ENCODE results near the gene MRPL4.
A peak's percentile ranks its signal among the peaks of the same experiment; 100 is the strongest.

The MRPL4 gene

GRCh38 chr19:10211061-10211460 is 41.0 kb upstream of the MRPL4 start:
- no peak for TF ChIP-seq CTCF (conservative IDR thresholded peaks at IDR 0.05; ENCODE audit: low read depth, low read length)
- no peak overlapping the region for H3K4me3 ChIP-seq (ENCODE audit: low read depth, low read length)
- no peak for DNase-seq (ENCODE audit: low read depth)

- no peak for TF ChIP-seq CTCF (conservative IDR thresholded peaks at IDR 0.05; ENCODE audit: low read depth, low read length)
- no peak overlapping the region for H3K4me3 ChIP-seq (ENCODE audit: low read depth, low read length)
- DNase-seq (ENCODE audit: low read depth): no peak
Observed at GRCh38 chr19:10211691-10212090, 40.3 kb upstream of the MRPL4 start.

GRCh38 chr19:10214784-10215183 is 37.2 kb upstream of the MRPL4 start:
- no peak for TF ChIP-seq CTCF (conservative IDR thresholded peaks at IDR 0.05; ENCODE audit: low read depth, low read length)
- H3K4me3 ChIP-seq (ENCODE audit: low read depth, low read length): no peak overlapping the region
- DNase-seq (ENCODE audit: low read depth): peak; percentile 51

GRCh38 chr19:10217085-10217484 is 34.9 kb upstream of the MRPL4 start:
- no peak for DNase-seq (ENCODE audit: low read depth)
- no peak overlapping the region for H3K4me3 ChIP-seq (ENCODE audit: low read depth, low read length)
- TF ChIP-seq CTCF (conservative IDR thresholded peaks at IDR 0.05; ENCODE audit: low read depth, low read length): no peak

GRCh38 chr19:10219678-10220077 is 32.3 kb upstream of the MRPL4 start:
- DNase-seq (ENCODE audit: low read depth): peak; percentile 71
- peak; percentile 56 for TF ChIP-seq CTCF (conservative IDR thresholded peaks at IDR 0.05; ENCODE audit: low read depth, low read length)
- H3K4me3 ChIP-seq (ENCODE audit: low read depth, low read length): no peak overlapping the region

- DNase-seq (ENCODE audit: low read depth): no peak
- no peak overlapping the region for H3K4me3 ChIP-seq (ENCODE audit: low read depth, low read length)
- no peak for TF ChIP-seq CTCF (conservative IDR thresholded peaks at IDR 0.05; ENCODE audit: low read depth, low read length)
Observed at GRCh38 chr19:10220695-10221094, 31.3 kb upstream of the MRPL4 start.

- TF ChIP-seq CTCF (conservative IDR thresholded peaks at IDR 0.05; ENCODE audit: low read depth, low read length): no peak
- DNase-seq (ENCODE audit: low read depth): no peak
- H3K4me3 ChIP-seq (ENCODE audit: low read depth, low read length): no peak overlapping the region
Observed at GRCh38 chr19:10222201-10222890, 29.7 kb upstream of the MRPL4 start.

All from choroid plexus epithelial cell (primary cell).